RPMI7951 (cell line): ENCODE measurements around the gene XXYLT1. TPM values are rescaled to one million over a fixed set of nuclear protein-coding genes. Genes with fewer than 3 reads are reported as not detected.
"Not testable (repeated sequence)": the region's sequence is repeated elsewhere in the genome, so short reads cannot be mapped to it uniquely, and the experiment has no call there.

Source experiments
- DNase-seq: peaks from one replicate; pipeline ENCODE4 v3.0.0-alpha.2; 2012; ENCODE audit warnings: low read depth
- total RNA-seq: library from RNA; depleted of rRNA; stranded (reverse); fragments of >200 nt; shearing (Covaris generic); gene quantifications from 2 replicates; pipeline ENCODE4 v1.2.3, GENCODE V29; 2014; rRNA removed

The XXYLT1 gene
- 24.2 and 24.4 TPM in 2 replicates for total RNA-seq

GRCh38 chr3:195270817-195271409 is at the start of gene XXYLT1:
XXYLT1 (minus strand) TSS chr3:195271159; CDS start chr3:195271058, 101 bp downstream.
- DNase-seq = peak; percentile 88

GRCh38 chr3:195319060-195319459 is 48.1 kb upstream of the XXYLT1 start:
- DNase-seq = no peak

GRCh38 chr3:195312714-195313113 is 41.8 kb upstream of the XXYLT1 start:
- DNase-seq = no peak

- no peak for DNase-seq
Measured at GRCh38 chr3:195307711-195308110, 36.8 kb upstream of the XXYLT1 start.

GRCh38 chr3:195306369-195306768 is 35.4 kb upstream of the XXYLT1 start:
- DNase-seq = no peak

- no peak for DNase-seq
Measured at GRCh38 chr3:195302431-195302830, 31.5 kb upstream of the XXYLT1 start.

- DNase-seq = no peak
Measured at GRCh38 chr3:195297446-195297845, 26.5 kb upstream of the XXYLT1 start.

GRCh38 chr3:195296662-195297061 is 25.7 kb upstream of the XXYLT1 start:
- DNase-seq = no peak

GRCh38 chr3:195291121-195291520 is 20.2 kb upstream of the XXYLT1 start:
- no peak for DNase-seq

GRCh38 chr3:195290643-195291042 is 19.7 kb upstream of the XXYLT1 start:
- DNase-seq = not testable (repeated sequence)

- no peak for DNase-seq
Measured at GRCh38 chr3:195286115-195286872, 15.3 kb upstream of the XXYLT1 start.

GRCh38 chr3:195285372-195285771 is 14.4 kb upstream of the XXYLT1 start:
- DNase-seq = no peak

GRCh38 chr3:195284842-195285241 is 13.9 kb upstream of the XXYLT1 start:
- no peak for DNase-seq

- no peak for DNase-seq
Measured at GRCh38 chr3:195282961-195283360, 12.0 kb upstream of the XXYLT1 start.

GRCh38 chr3:195274259-195274966 is 3.5 kb upstream of the XXYLT1 start:
- DNase-seq = no peak

- peak; percentile 86 for DNase-seq
Measured at GRCh38 chr3:195271410-195272243, 668 bp upstream of the XXYLT1 start.

GRCh38 chr3:195270079-195270816 is 711 bp downstream of the XXYLT1 start:
- DNase-seq = peak; percentile 47

GRCh38 chr3:195269375-195270078 is 1.4 kb downstream of the XXYLT1 start:
- no peak for DNase-seq

GRCh38 chr3:195268576-195269309 is 2.2 kb downstream of the XXYLT1 start:
- no peak for DNase-seq

GRCh38 chr3:195267096-195267495 is 3.9 kb downstream of the XXYLT1 start:
- DNase-seq = no peak
